22Rv1 (cell line): ENCODE data around the gene FAM13B.
A peak's percentile ranks its signal among the peaks of the same experiment; 100 is the strongest.

Experiments
- H3K27ac ChIP-seq: fragments of 450-650 bp; 2 replicates; pipeline ENCODE4 v1.5.1; 2017
- ZFX ChIP-seq: fragments of 450-650 bp; IDR thresholded peaks from 2 replicates; pipeline ENCODE4 v1.6.1; 2017; ENCODE audit warnings: antibody characterized with exemption, borderline replicate concordance
- TF ChIP-seq, protein P1 (sequence below): fragments of 450-650 bp; IDR thresholded peaks from 2 replicates; pipeline ENCODE4 v1.5.1; 2017; ENCODE audit warnings: mild to moderate bottlenecking

FAM13B gene

DNA sequence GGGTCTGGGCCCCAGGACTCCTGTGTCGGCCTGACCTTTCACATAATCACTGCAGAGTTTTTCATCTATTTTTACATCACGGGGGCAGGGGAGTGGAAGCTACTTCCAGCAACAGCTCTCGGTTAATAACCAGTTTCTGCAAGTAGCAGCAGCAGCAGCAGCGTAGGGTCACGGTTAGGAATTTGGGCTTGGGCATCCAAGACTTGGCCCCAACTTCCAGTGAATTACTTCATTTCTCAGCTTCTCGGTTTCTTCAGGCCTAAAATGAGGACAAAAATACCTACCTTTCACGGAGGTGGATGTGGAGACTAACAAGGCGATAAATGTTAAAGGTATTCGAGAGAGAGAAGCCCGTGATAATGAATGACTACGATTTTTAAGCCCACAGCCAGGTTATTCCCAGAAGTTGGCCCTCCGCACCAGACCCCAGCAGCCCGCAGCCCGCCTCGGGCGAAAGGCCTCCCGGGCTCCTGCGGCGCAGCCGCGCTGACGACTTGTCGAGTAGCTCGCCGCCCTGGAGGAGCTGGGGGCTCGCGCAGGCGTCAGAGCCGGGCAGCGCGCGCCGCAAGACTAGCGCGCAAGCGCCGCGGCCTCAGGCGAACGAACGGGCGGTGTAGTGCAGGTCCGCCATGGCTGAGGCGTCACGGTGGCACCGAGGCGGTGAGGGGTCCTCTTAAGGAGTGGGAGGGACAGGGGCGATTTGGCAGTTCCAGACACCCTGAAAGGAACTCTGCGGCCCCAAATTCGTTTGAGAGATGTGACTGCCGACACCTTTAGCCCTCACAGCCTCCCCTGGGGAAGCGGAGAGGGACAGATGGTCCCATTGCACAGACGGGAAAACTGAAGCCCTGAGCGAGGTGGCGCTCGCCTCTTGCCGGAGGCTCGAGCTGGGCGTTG, 143.8 kb downstream of the FAM13B start, which contains the start of gene PKD2L2:
TSS of gene PKD2L2 (plus strand) at position 595 of the 897 bp plus-strand sequence. CDS start at position 630, 35 bp downstream.
- peak within 1 kb of the TSS; percentile 55 for H3K27ac ChIP-seq
- TF ChIP-seq, protein P1, sequence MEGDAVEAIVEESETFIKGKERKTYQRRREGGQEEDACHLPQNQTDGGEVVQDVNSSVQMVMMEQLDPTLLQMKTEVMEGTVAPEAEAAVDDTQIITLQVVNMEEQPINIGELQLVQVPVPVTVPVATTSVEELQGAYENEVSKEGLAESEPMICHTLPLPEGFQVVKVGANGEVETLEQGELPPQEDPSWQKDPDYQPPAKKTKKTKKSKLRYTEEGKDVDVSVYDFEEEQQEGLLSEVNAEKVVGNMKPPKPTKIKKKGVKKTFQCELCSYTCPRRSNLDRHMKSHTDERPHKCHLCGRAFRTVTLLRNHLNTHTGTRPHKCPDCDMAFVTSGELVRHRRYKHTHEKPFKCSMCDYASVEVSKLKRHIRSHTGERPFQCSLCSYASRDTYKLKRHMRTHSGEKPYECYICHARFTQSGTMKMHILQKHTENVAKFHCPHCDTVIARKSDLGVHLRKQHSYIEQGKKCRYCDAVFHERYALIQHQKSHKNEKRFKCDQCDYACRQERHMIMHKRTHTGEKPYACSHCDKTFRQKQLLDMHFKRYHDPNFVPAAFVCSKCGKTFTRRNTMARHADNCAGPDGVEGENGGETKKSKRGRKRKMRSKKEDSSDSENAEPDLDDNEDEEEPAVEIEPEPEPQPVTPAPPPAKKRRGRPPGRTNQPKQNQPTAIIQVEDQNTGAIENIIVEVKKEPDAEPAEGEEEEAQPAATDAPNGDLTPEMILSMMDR: no peak
- no peak for TF ChIP-seq ZFX

DNA sequence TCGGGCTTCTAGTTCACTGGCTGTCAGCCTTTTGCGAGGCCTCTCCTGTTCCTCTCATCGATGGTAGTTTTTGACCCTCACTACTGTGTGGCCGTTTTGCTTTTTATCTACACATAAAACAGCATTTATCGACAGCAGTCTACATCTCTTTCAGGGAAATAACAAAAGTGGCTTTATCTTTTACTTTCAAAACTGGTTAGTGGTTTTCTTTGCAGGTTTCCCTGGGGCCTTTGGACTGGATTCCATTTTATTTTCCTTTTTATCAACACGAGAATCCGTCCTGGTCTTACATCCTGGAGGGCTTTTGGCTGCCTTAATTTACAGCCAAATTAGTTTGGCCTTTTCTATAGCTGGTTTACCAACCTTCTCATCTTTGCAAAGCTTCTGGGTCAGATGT, 144.4 kb downstream of the FAM13B start:
- TF ChIP-seq, protein P1: no peak
- no peak for TF ChIP-seq ZFX
- H3K27ac ChIP-seq: peak overlapping the region; percentile 55
